HepG2 (cell line): ENCODE measurements around the gene VSTM1. TPM values are rescaled to one million over a fixed set of nuclear protein-coding genes. Genes with fewer than 3 reads are reported as not detected.

Experiments used
- ATAC-seq: fragments of 200-7000 bp; cut with Tn5 transposase; 3 replicates; pipeline ENCODE4 v1.9.1; 2020; ENCODE audit warnings: mild to moderate bottlenecking, moderate library complexity
- Bru-seq: library from RNA; stranded (reverse); fragments of 400-500 nt; gene quantifications from one replicate; lab custom pipeline; 2021; lab: Mats Ljungman, UMichigan
- BruChase-seq, 2 experiments: library from RNA; stranded (reverse); fragments of 400-500 nt; gene quantifications; one replicate each; lab custom pipeline; 2021; lab: Mats Ljungman, UMichigan
- BruUV-seq: library from RNA; stranded (reverse); fragments of 400-500 nt; replicated peaks from 2 replicates; lab custom pipeline; 2021; lab: Mats Ljungman, UMichigan
- CTCF ChIA-PET: fragments of 300-600 bp; formaldehyde crosslinking; extraction: SDS; loops from one replicate; lab custom pipeline; 2021; ENCODE audit warnings: low total read pairs, inconsistent platforms, low intra/inter-chr PET ratio; lab: Yijun Ruan, JAX
- POLR2A ChIA-PET: fragments of 350-600 bp; sonication (Branson Sonifier 250); formaldehyde crosslinking; loops from one replicate; lab custom pipeline; 2020; ENCODE audit warnings: antibody characterized with exemption, inconsistent platforms; lab: Yijun Ruan, JAX
- DNase-seq: peaks from one replicate; pipeline ENCODE4 v3.0.0-alpha.2; 2015; ENCODE audit warnings: low spot score
- FAIRE-seq: peaks from 3 replicates; lab custom pipeline; 2011; peaks lifted over from hg19 to GRCh38; lab: Jason Lieb, UNC
- H2AFZ ChIP-seq: one replicate; pipeline ENCODE4 v1.6.1; 2011; ENCODE audit warnings: low read length, inconsistent platforms
- H3K27ac ChIP-seq: fragments of 300-600 bp; 3 replicates; pipeline ENCODE4 v1.8.0; 2011; ENCODE audit warnings: mixed run types, mild to moderate bottlenecking, mixed read lengths, low read length, inconsistent platforms; ENCODE audit not compliant: insufficient read depth; ENCODE audit errors: extremely low read length
- H3K27me3 ChIP-seq, 2 experiments: fragments of 200-600 bp in 1 of 2; 2 replicates in 1 of 2; 3 replicates in 1 of 2; pipeline versions ENCODE4 v1.6.0 to v1.8.0; 2011; ENCODE audit warnings: low read length in 2 of 2, mild to moderate bottlenecking in 2 of 2, moderate library complexity in 2 of 2, inconsistent platforms in 1 of 2; ENCODE audit not compliant: insufficient read depth in 2 of 2, control insufficient read depth in 1 of 2
- H3K36me3 ChIP-seq, 2 experiments: fragments of 200-600 bp in 1 of 2; replicated peaks in 1 of 2; 2 replicates in 1 of 2; 3 replicates in 1 of 2; pipeline versions ENCODE4 v1.5.1 to v1.8.0; 2011; ENCODE audit warnings: low read length in 2 of 2, inconsistent platforms in 1 of 2; ENCODE audit not compliant: insufficient read depth in 2 of 2, control insufficient read depth in 1 of 2
- H3K4me1 ChIP-seq: 2 replicates; pipeline ENCODE4 v1.5.1; 2012; ENCODE audit warnings: low read length, inconsistent platforms; ENCODE audit not compliant: insufficient read depth
- H3K4me2 ChIP-seq: 2 replicates; pipeline ENCODE4 v1.6.0; 2011; ENCODE audit warnings: low read depth, low read length, inconsistent platforms
- H3K4me3 ChIP-seq, 3 experiments: fragments of 200-600 bp in 1 of 3; sonication (generic), shearing (Covaris generic) in 1 of 3; replicated peaks in 1 of 3; 2 replicates each; pipeline ENCODE4 v1.5.1; 2011 to 2016; ENCODE audit warnings: low read length in 3 of 3, inconsistent platforms in 2 of 3, low read depth in 2 of 3, mild to moderate bottlenecking in 2 of 3, control low read depth in 1 of 3, mixed read lengths in 1 of 3; ENCODE audit not compliant: insufficient read depth in 1 of 3
- H3K79me2 ChIP-seq: one replicate; pipeline ENCODE4 v1.6.1; 2011; ENCODE audit warnings: low read length, inconsistent platforms; ENCODE audit not compliant: insufficient read depth
- H3K9ac ChIP-seq: 2 replicates; pipeline ENCODE4 v1.6.0; 2011; ENCODE audit warnings: mild to moderate bottlenecking, low read depth, low read length, inconsistent platforms; ENCODE audit not compliant: insufficient read depth
- H3K9me3 ChIP-seq: 2 replicates; pipeline ENCODE4 v1.5.1; 2012; ENCODE audit warnings: mild to moderate bottlenecking, low read length
- H4K20me1 ChIP-seq: 2 replicates; pipeline ENCODE4 v1.6.0; 2011; ENCODE audit warnings: inconsistent platforms, mild to moderate bottlenecking, low read length, moderate library complexity; ENCODE audit not compliant: insufficient read depth
- GABPB1 ChIP-seq: IDR thresholded peaks from 2 replicates; pipeline ENCODE4 v1.6.1; 2016; ENCODE audit warnings: mild to moderate bottlenecking, missing genetic modification reagents, moderate library complexity, missing compliant biosample characterization
- GTF3A ChIP-seq: sonication (generic); formaldehyde crosslinking; conservative IDR thresholded peaks from 2 replicates; pipeline ENCODE4 v1.4.0; 2020; ENCODE audit warnings: mild to moderate bottlenecking, missing genetic modification reagents
- HNRNPUL1 ChIP-seq: fragments of 200-400 bp; formaldehyde crosslinking; IDR thresholded peaks from 2 replicates; pipeline ENCODE4 v1.6.1; 2017; ENCODE audit warnings: low read depth, mild to moderate bottlenecking, low read length, moderate library complexity
- SOX5 ChIP-seq: IDR thresholded peaks from 2 replicates; pipeline ENCODE4 v1.6.1; 2016; ENCODE audit warnings: borderline replicate concordance
- ZBTB20 ChIP-seq: sonication (generic); formaldehyde crosslinking; IDR thresholded peaks from 2 replicates; pipeline ENCODE4 v1.8.1; 2023; ENCODE audit warnings: missing genetic modification reagents, low read depth, mild to moderate bottlenecking, borderline replicate concordance
- ZNF510 ChIP-seq: sonication (generic); formaldehyde crosslinking; IDR thresholded peaks from 2 replicates; pipeline ENCODE4 v1.4.0; 2020; ENCODE audit warnings: low read depth, mild to moderate bottlenecking, missing genetic modification reagents
- ZNF768 ChIP-seq: sonication (generic); formaldehyde crosslinking; IDR thresholded peaks from 2 replicates; pipeline ENCODE4 v1.4.0; 2020; ENCODE audit warnings: missing genetic modification reagents
- ZNF792 ChIP-seq: IDR thresholded peaks from 2 replicates; pipeline ENCODE4 v1.6.1; 2016
- ZNF850 ChIP-seq: sonication (generic); formaldehyde crosslinking; conservative IDR thresholded peaks from 2 replicates; pipeline ENCODE4 v1.9.0; 2021; ENCODE audit warnings: mild to moderate bottlenecking, missing genetic modification reagents
- WGBS: methylation state at CpG from one replicate; pipeline ENCODE4 v1.1.6; 2017; ENCODE audit warnings: low lambda C conversion rate; 5-methylcytosine and 5-hydroxymethylcytosine counted together
- in situ Hi-C: cut with HindIII; loops from 2 replicates; pipeline ENCODE4 v1.10.0; 2017; ENCODE audit warnings: low pct_unique_long_range_greater_than_20kb; ENCODE audit not compliant: extremely low pct_ligation_motif_present
- intact Hi-C: fragments of 100-400 bp; cut with micrococcal nuclease; formaldehyde crosslinking; loops from one replicate; pipeline ENCODE4 v1.10.0; 2022; ENCODE audit not compliant: unreplicated experiment
- long read RNA-seq, 2 experiments: library from RNA in 1 of 2; library from polyadenylated mRNA in 1 of 2; stranded (forward) in 1 of 2; unstranded in 1 of 2; transcript quantifications; one replicate each; pipeline ENCODE4 v2.0.0, GENCODE V29; 2019 to 2022
- polyA minus RNA-seq, 3 experiments: library from RNA; depleted of rRNA, polyadenylated mRNA; stranded (reverse); fragments of >200 nt; gene quantifications; 2 replicates each; pipeline ENCODE4 v1.2.3, GENCODE V29; 2011; ENCODE audit warnings: low replicate concordance in 1 of 3
- polyA plus RNA-seq, 8 experiments: library from polyadenylated mRNA; depleted of rRNA in 3 of 8; stranded (reverse) in 7 of 8; unstranded in 1 of 8; fragments of >200 nt; fragmentation: Illumina TruSeq in 4 of 8; extraction: Trizol in 4 of 8; gene quantifications; 2 replicates each; pipeline versions ENCODE4 v1.2.1 to v1.2.3, GENCODE V29; 2011 to 2016; ENCODE audit warnings: low read depth in 4 of 8, missing spikeins in 1 of 8, mixed read lengths in 1 of 8; ENCODE audit not compliant: insufficient read depth in 1 of 8
- total RNA-seq, 5 experiments: library from RNA; depleted of rRNA; stranded (reverse); fragments of >200 nt; fragmentation: Illumina TruSeq; extraction: Trizol; gene quantifications; 2 replicates each; pipeline ENCODE4 v1.2.3, GENCODE V29; 2016; ENCODE audit warnings: low read depth in 1 of 5
- TF ChIP-seq, protein P1 (sequence below): sonication (generic); formaldehyde crosslinking; IDR thresholded peaks from 2 replicates; pipeline ENCODE4 v1.8.1; 2023; ENCODE audit warnings: mild to moderate bottlenecking, missing genetic modification reagents
- TF ChIP-seq, protein P2 (sequence below): IDR thresholded peaks from 2 replicates; pipeline ENCODE4 v1.6.1; 2012; ENCODE audit warnings: inconsistent platforms
- TF ChIP-seq, protein P3 (sequence below): sonication (generic); formaldehyde crosslinking; IDR thresholded peaks from 2 replicates; pipeline ENCODE4 v1.5.0; 2020; ENCODE audit warnings: missing genetic modification reagents, mild to moderate bottlenecking, borderline replicate concordance
- TF ChIP-seq, protein P4 (sequence below): sonication (generic); formaldehyde crosslinking; IDR thresholded peaks from 2 replicates; pipeline ENCODE4 v1.4.0; 2020; ENCODE audit warnings: missing genetic modification reagents

The VSTM1 gene, protein sequence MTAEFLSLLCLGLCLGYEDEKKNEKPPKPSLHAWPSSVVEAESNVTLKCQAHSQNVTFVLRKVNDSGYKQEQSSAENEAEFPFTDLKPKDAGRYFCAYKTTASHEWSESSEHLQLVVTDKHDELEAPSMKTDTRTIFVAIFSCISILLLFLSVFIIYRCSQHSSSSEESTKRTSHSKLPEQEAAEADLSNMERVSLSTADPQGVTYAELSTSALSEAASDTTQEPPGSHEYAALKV
- total RNA-seq (2016; rRNA removed; fragmentation: Illumina TruSeq; extraction: Trizol) (not detected in 2 replicates), polyA plus RNA-seq (2011; rRNA removed) (not detected in 2 replicates), polyA minus RNA-seq (2011; rRNA and poly(A)+ RNA removed; ENCODE audit: low replicate concordance) (not detected in 2 replicates), Bru-seq, nascent RNA (not detected), BruChase-seq, experiment 1, labeled RNA remaining after a 6-hour chase (not detected), BruChase-seq, experiment 2, labeled RNA remaining after a 2-hour chase (not detected)
- total RNA-seq (2016; cell fraction: cytosol; rRNA removed; fragmentation: Illumina TruSeq; extraction: Trizol; ENCODE audit: low read depth), result not detected in 2 replicates
- total RNA-seq (2016; cell fraction: insoluble cytoplasmic fraction; rRNA removed; fragmentation: Illumina TruSeq; extraction: Trizol), result not detected in 2 replicates
- not detected in 2 replicates for total RNA-seq (2016; cell fraction: membrane; rRNA removed; fragmentation: Illumina TruSeq; extraction: Trizol)
- total RNA-seq (2016; cell fraction: nucleus; rRNA removed; fragmentation: Illumina TruSeq; extraction: Trizol), result not detected in 2 replicates
- not detected in 2 replicates for polyA plus RNA-seq (2011; cell fraction: cytosol; rRNA removed)
- polyA plus RNA-seq (2011; cell fraction: nucleus; rRNA removed), result not detected in 2 replicates
- polyA plus RNA-seq (2012), result not detected in 2 replicates
- not detected in 2 replicates for polyA plus RNA-seq (2016; cell fraction: cytosol; fragmentation: Illumina TruSeq; extraction: Trizol; ENCODE audit: low read depth)
- polyA plus RNA-seq (2016; cell fraction: insoluble cytoplasmic fraction; fragmentation: Illumina TruSeq; extraction: Trizol; ENCODE audit: low read depth), result not detected in 2 replicates
- polyA plus RNA-seq (2016; cell fraction: membrane; fragmentation: Illumina TruSeq; extraction: Trizol; ENCODE audit: low read depth), result not detected in 2 replicates
- polyA plus RNA-seq (2016; cell fraction: nucleus; fragmentation: Illumina TruSeq; extraction: Trizol; ENCODE audit: insufficient read depth, low read depth), result not detected in 2 replicates
- polyA minus RNA-seq (2011; cell fraction: cytosol; rRNA and poly(A)+ RNA removed), result not detected in 2 replicates
- not detected in 2 replicates for polyA minus RNA-seq (2011; cell fraction: nucleus; rRNA and poly(A)+ RNA removed)
- long read RNA-seq, experiment 1, result 0 reads
- long read RNA-seq, experiment 2, result 0 reads

DNA sequence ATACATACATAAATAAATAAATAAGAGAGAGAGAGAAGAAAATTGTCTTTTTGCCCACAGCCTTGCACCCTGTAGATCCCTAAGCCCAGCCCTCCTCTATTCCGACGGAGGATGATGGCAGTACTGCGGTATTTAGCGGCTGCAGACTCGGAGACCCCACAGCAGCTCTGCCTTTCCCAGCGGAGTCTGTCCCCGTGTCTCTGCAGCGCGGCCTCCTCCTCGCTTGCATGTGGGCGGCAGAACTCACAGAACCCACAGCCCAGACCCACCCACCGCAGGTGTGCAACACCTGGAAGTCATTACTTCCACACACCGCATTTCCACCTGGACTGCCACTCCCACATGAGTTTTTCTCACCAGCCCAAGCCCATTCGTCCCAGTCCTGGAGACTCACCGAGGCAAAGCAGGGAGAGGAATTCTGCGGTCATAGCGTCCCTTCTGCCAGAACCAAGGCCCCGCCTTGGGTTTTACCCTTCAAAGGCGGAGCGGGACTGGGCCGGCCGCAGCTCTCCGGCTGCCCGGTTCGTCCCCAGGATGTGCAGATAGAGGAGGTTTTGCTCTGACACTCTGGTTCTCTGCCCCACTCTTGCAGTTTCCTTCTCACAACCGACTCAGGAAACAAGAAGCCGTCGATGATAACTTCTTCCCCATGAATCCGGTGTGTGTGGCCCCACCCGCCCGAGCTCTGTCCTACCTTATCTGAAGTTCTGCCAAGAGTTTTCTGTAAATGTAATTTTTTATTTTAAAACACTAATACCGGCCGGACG is at the start of gene VSTM1:
Gene VSTM1, minus strand, starts transcription at position 548 of the 767 bp plus-strand sequence. Its CDS starts 120 bp downstream, at position 428.
- H3K79me2 ChIP-seq, result no peaks in the 10 kb centered on the region
- H3K36me3 ChIP-seq, result no peaks in the 10 kb centered on the region
- DNase-seq (no peak), FAIRE-seq (no peak), ATAC-seq (no peak)
- in situ Hi-C loops, result no loop called here
- H3K9me3 ChIP-seq, result no peaks in the 10 kb centered on the region
- H2AFZ ChIP-seq, result no peak within 1 kb of the TSS
- no TSS peak for BruUV-seq
- no peak within 1 kb of the TSS for H3K4me3 ChIP-seq
- H4K20me1 ChIP-seq, result no peaks in the 10 kb centered on the region
- CTCF ChIA-PET, result no interaction called here
- peaks cover 0 to 14% of the 10 kb centered on the region in 2 experiments; a peak in 2 of 5 replicates for H3K27me3 ChIP-seq
- POLR2A ChIA-PET, result no interaction called here
- intact Hi-C loops, result no loop called here
- WGBS, result 73% methylated on average over 34 of the region's 34 CpGs
- no peak within 1 kb of the TSS for H3K9ac ChIP-seq
- no peaks in the 10 kb centered on the region for H3K4me1 ChIP-seq
- H3K4me2 ChIP-seq, result no peak within 1 kb of the TSS
- no peak within 1 kb of the TSS for H3K27ac ChIP-seq
- TF ChIP-seq SOX5 (CRISPR knock-in tag) (no peak), ZNF510 (CRISPR knock-in tag) (no peak), GTF3A (CRISPR knock-in tag) (no peak), HNRNPUL1 (no peak), GABPB1 (CRISPR knock-in tag) (no peak), ZNF850 (CRISPR knock-in tag) (no peak), ZNF768 (CRISPR knock-in tag) (no peak), ZBTB20 (CRISPR knock-in tag) (no peak), ZNF792 (no peak)
- TF ChIP-seq, protein P1, sequence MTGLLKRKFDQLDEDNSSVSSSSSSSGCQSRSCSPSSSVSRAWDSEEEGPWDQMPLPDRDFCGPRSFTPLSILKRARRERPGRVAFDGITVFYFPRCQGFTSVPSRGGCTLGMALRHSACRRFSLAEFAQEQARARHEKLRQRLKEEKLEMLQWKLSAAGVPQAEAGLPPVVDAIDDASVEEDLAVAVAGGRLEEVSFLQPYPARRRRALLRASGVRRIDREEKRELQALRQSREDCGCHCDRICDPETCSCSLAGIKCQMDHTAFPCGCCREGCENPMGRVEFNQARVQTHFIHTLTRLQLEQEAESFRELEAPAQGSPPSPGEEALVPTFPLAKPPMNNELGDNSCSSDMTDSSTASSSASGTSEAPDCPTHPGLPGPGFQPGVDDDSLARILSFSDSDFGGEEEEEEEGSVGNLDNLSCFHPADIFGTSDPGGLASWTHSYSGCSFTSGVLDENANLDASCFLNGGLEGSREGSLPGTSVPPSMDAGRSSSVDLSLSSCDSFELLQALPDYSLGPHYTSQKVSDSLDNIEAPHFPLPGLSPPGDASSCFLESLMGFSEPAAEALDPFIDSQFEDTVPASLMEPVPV, result no peak
- TF ChIP-seq, protein P2, sequence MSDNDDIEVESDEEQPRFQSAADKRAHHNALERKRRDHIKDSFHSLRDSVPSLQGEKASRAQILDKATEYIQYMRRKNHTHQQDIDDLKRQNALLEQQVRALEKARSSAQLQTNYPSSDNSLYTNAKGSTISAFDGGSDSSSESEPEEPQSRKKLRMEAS, result no peak
- TF ChIP-seq, protein P3, sequence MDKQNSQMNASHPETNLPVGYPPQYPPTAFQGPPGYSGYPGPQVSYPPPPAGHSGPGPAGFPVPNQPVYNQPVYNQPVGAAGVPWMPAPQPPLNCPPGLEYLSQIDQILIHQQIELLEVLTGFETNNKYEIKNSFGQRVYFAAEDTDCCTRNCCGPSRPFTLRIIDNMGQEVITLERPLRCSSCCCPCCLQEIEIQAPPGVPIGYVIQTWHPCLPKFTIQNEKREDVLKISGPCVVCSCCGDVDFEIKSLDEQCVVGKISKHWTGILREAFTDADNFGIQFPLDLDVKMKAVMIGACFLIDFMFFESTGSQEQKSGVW (CRISPR knock-in tag), result no peak
- TF ChIP-seq, protein P4, sequence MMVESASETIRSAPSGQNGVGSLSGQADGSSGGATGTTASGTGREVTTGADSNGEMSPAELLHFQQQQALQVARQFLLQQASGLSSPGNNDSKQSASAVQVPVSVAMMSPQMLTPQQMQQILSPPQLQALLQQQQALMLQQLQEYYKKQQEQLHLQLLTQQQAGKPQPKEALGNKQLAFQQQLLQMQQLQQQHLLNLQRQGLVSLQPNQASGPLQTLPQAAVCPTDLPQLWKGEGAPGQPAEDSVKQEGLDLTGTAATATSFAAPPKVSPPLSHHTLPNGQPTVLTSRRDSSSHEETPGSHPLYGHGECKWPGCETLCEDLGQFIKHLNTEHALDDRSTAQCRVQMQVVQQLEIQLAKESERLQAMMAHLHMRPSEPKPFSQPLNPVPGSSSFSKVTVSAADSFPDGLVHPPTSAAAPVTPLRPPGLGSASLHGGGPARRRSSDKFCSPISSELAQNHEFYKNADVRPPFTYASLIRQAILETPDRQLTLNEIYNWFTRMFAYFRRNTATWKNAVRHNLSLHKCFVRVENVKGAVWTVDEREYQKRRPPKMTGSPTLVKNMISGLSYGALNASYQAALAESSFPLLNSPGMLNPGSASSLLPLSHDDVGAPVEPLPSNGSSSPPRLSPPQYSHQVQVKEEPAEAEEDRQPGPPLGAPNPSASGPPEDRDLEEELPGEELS (CRISPR knock-in tag), result no peak
